ENCODE measurements around the gene FUT7.
A peak's percentile ranks its signal among the peaks of the same experiment; 100 is the strongest.

Gene FUT7

GRCh38 chr9:137048655-137049543, 17.0 kb upstream of the FUT7 start:
- Histone ChIP-seq H3K4me1 (ENCODE audit: control insufficient read depth, low read depth, low read length) (no peaks in the 10 kb centered on the region), H3K9ac (ENCODE audit: low read length) (no peak overlapping the region), H3K4me3 (ENCODE audit: low read length) (no peak overlapping the region), H2BK120ac (ENCODE audit: low read depth, low read length) (no peak overlapping the region), H3K18ac (ENCODE audit: low read length) (no peak overlapping the region), H3K4me2 (ENCODE audit: low read length) (no peak overlapping the region), H3K79me1 (ENCODE audit: low read length) (no peaks in the 10 kb centered on the region), H3K27ac (ENCODE audit: low read depth, low read length) (no peak overlapping the region), H4K5ac (ENCODE audit: low read length) (no peak overlapping the region), H2BK15ac (replicated peaks; ENCODE audit: low read depth) (no peak overlapping the region), H3K79me2 (ENCODE audit: control insufficient read depth, insufficient read depth, low read length) (no peaks in the 10 kb centered on the region), H3K27me3 (ENCODE audit: insufficient read depth, low read length, poor library complexity) (peaks cover 15% of the 10 kb centered on the region), H3K4ac (ENCODE audit: low read depth, low read length) (no peak overlapping the region), H2BK5ac (ENCODE audit: low read length) (no peak overlapping the region), H3K56ac (ENCODE audit: low read length) (no peak overlapping the region), H3K23ac (ENCODE audit: low read length) (no peak overlapping the region), H4K8ac (ENCODE audit: low read depth, low read length) (no peak overlapping the region), H2AK5ac (ENCODE audit: low read length) (no peak overlapping the region), H3K36me3 (ENCODE audit: control insufficient read depth, insufficient read depth, low read length) (no peaks in the 10 kb centered on the region)
- no peak for DNase-seq
- WGBS (ENCODE audit: extremely low coverage, insufficient coverage, low lambda C conversion rate), result no CpG with 5 or more reads among the region's 72 CpGs

DNA sequence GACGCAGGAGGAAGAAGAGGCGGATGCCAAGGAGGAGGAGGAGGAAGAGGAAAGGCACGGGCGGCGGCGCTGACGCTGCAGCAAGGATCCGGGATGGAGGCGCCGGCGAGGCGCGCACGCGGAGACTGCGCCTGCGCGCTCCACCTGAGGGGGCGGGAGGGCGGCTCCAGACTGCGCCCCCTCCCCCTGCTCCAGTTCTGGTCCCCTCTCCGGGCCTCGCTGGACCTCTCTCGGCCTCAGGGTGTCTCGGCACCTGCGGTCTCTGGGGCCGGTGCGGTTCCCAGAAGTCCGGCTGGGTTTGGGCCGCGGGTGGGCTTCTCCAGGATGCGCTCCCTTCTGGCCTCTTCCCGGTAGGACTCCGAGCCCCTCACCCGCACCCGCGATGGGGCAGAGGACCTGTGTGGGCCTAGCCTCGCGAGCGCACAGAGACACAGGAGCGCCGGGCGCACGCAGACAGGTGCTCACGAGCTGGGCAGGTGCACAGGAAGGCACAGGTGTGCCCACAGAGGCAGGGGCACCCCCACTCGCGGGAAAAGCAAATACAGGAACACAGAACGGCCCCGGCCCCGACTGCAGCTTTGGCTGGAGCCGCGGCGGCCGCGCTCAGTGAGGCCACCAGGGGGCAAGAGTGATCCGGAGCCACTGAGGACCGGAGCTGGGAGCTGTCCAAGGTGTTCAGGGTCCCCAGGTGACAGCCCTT, 14.3 kb upstream of the FUT7 start, which contains the start of gene NPDC1:
TSS of gene NPDC1 (minus strand) at position 90 of the 700 bp plus-strand sequence. CDS start 188 bp downstream, outside the sequence.
- Histone ChIP-seq H3K23ac (ENCODE audit: low read length) (no peak within 1 kb of the TSS), H3K27ac (ENCODE audit: low read depth, low read length) (no peak within 1 kb of the TSS), H2BK15ac (replicated peaks; ENCODE audit: low read depth) (no peak within 1 kb of the TSS), H3K9ac (ENCODE audit: low read length) (peak within 1 kb of the TSS; percentile 54), H3K18ac (ENCODE audit: low read length) (no peak within 1 kb of the TSS), H2BK5ac (ENCODE audit: low read length) (no peak within 1 kb of the TSS), H3K4ac (ENCODE audit: low read depth, low read length) (no peak within 1 kb of the TSS), H4K8ac (ENCODE audit: low read depth, low read length) (no peak within 1 kb of the TSS), H2AK5ac (ENCODE audit: low read length) (no peak within 1 kb of the TSS), H2BK120ac (ENCODE audit: low read depth, low read length) (no peak within 1 kb of the TSS), H3K27me3 (ENCODE audit: insufficient read depth, low read length, poor library complexity) (peaks cover 7% of the 10 kb centered on the region), H3K36me3 (ENCODE audit: control insufficient read depth, insufficient read depth, low read length) (no peaks in the 10 kb centered on the region), H3K4me2 (ENCODE audit: low read length) (peak within 1 kb of the TSS; percentile 92), H3K79me2 (ENCODE audit: control insufficient read depth, insufficient read depth, low read length) (no peaks in the 10 kb centered on the region), H4K5ac (ENCODE audit: low read length) (no peak within 1 kb of the TSS), H3K4me3 (ENCODE audit: low read length) (no peak within 1 kb of the TSS), H3K4me1 (ENCODE audit: control insufficient read depth, low read depth, low read length) (no peaks in the 10 kb centered on the region), H3K56ac (ENCODE audit: low read length) (peak within 1 kb of the TSS; percentile 73), H3K79me1 (ENCODE audit: low read length) (no peaks in the 10 kb centered on the region)
- WGBS (ENCODE audit: extremely low coverage, insufficient coverage, low lambda C conversion rate), result no CpG with 5 or more reads among the region's 57 CpGs
- peak; percentile 90 for DNase-seq

- no peak overlapping the region for H4K5ac ChIP-seq (ENCODE audit: low read length)
- no peak for DNase-seq
- no peak overlapping the region for H3K4ac ChIP-seq (ENCODE audit: low read depth, low read length)
- H3K79me2 ChIP-seq (ENCODE audit: control insufficient read depth, insufficient read depth, low read length), result no peaks in the 10 kb centered on the region
- peaks cover 7% of the 10 kb centered on the region for H3K27me3 ChIP-seq (ENCODE audit: insufficient read depth, low read length, poor library complexity)
- peak overlapping the region; percentile 92 for H3K4me2 ChIP-seq (ENCODE audit: low read length)
- no peak overlapping the region for H2BK120ac ChIP-seq (ENCODE audit: low read depth, low read length)
- peak overlapping the region; percentile 70 for H3K56ac ChIP-seq (ENCODE audit: low read length)
- no peaks in the 10 kb centered on the region for H3K4me1 ChIP-seq (ENCODE audit: control insufficient read depth, low read depth, low read length)
- H3K36me3 ChIP-seq (ENCODE audit: control insufficient read depth, insufficient read depth, low read length), result no peaks in the 10 kb centered on the region
- no peak overlapping the region for H3K27ac ChIP-seq (ENCODE audit: low read depth, low read length)
- no peaks in the 10 kb centered on the region for H3K79me1 ChIP-seq (ENCODE audit: low read length)
- H4K8ac ChIP-seq (ENCODE audit: low read depth, low read length), result no peak overlapping the region
- H3K23ac ChIP-seq (ENCODE audit: low read length), result no peak overlapping the region
- H2BK15ac ChIP-seq (replicated peaks; ENCODE audit: low read depth), result no peak overlapping the region
- no peak overlapping the region for H2BK5ac ChIP-seq (ENCODE audit: low read length)
- H3K4me3 ChIP-seq (ENCODE audit: low read length), result no peak overlapping the region
- H2AK5ac ChIP-seq (ENCODE audit: low read length), result no peak overlapping the region
- WGBS (ENCODE audit: extremely low coverage, insufficient coverage, low lambda C conversion rate), result no CpG with 5 or more reads among the region's 96 CpGs
- no peak overlapping the region for H3K18ac ChIP-seq (ENCODE audit: low read length)
- H3K9ac ChIP-seq (ENCODE audit: low read length), result peak overlapping the region; percentile 8
These were observed 13.6 kb upstream of the FUT7 start for GRCh38 chr9:137045294-137046087.

GRCh38 chr9:137044502-137045177, 12.8 kb upstream of the FUT7 start:
- no CpG with 5 or more reads among the region's 18 CpGs for WGBS (ENCODE audit: extremely low coverage, insufficient coverage, low lambda C conversion rate)
- H3K18ac ChIP-seq (ENCODE audit: low read length), result no peak overlapping the region
- H2AK5ac ChIP-seq (ENCODE audit: low read length), result no peak overlapping the region
- no peak overlapping the region for H2BK15ac ChIP-seq (replicated peaks; ENCODE audit: low read depth)
- no peak overlapping the region for H4K8ac ChIP-seq (ENCODE audit: low read depth, low read length)
- no peaks in the 10 kb centered on the region for H3K79me1 ChIP-seq (ENCODE audit: low read length)
- no peak overlapping the region for H2BK5ac ChIP-seq (ENCODE audit: low read length)
- H3K4me2 ChIP-seq (ENCODE audit: low read length), result no peak overlapping the region
- no peaks in the 10 kb centered on the region for H3K4me1 ChIP-seq (ENCODE audit: control insufficient read depth, low read depth, low read length)
- no peak overlapping the region for H3K27ac ChIP-seq (ENCODE audit: low read depth, low read length)
- no peak overlapping the region for H3K9ac ChIP-seq (ENCODE audit: low read length)
- H3K56ac ChIP-seq (ENCODE audit: low read length), result no peak overlapping the region
- H3K23ac ChIP-seq (ENCODE audit: low read length), result no peak overlapping the region
- no peak for DNase-seq
- no peaks in the 10 kb centered on the region for H3K36me3 ChIP-seq (ENCODE audit: control insufficient read depth, insufficient read depth, low read length)
- H4K5ac ChIP-seq (ENCODE audit: low read length), result no peak overlapping the region
- H2BK120ac ChIP-seq (ENCODE audit: low read depth, low read length), result no peak overlapping the region
- no peaks in the 10 kb centered on the region for H3K79me2 ChIP-seq (ENCODE audit: control insufficient read depth, insufficient read depth, low read length)
- no peak overlapping the region for H3K4ac ChIP-seq (ENCODE audit: low read depth, low read length)
- H3K4me3 ChIP-seq (ENCODE audit: low read length), result no peak overlapping the region
- H3K27me3 ChIP-seq (ENCODE audit: insufficient read depth, low read length, poor library complexity), result peaks cover 7% of the 10 kb centered on the region

DNA sequence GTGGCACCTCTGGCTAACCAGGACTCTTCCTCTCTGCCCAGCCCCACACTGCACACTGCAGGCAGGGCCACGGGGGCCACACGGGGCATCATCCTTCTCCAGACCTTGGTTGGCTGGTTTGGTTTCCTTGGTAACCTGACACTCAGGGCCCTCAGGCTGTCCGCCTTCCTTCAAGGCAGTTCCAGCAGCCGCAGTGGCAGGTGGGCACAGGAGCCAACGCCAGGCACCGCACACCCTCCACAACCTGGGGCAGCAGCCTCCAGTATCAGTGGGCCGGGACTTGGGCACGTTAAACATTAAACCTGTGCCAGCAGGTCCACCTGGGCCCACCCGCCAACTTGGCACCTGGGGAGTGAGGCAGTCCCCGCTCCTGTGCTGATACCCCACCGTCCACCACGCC, 12.1 kb upstream of the FUT7 start:
- no peaks in the 10 kb centered on the region for H3K79me2 ChIP-seq (ENCODE audit: control insufficient read depth, insufficient read depth, low read length)
- H3K27ac ChIP-seq (ENCODE audit: low read depth, low read length), result no peak overlapping the region
- H3K36me3 ChIP-seq (ENCODE audit: control insufficient read depth, insufficient read depth, low read length), result no peaks in the 10 kb centered on the region
- H3K9ac ChIP-seq (ENCODE audit: low read length), result no peak overlapping the region
- H2BK15ac ChIP-seq (replicated peaks; ENCODE audit: low read depth), result no peak overlapping the region
- H3K79me1 ChIP-seq (ENCODE audit: low read length), result no peaks in the 10 kb centered on the region
- no peak overlapping the region for H3K18ac ChIP-seq (ENCODE audit: low read length)
- no peak overlapping the region for H2BK5ac ChIP-seq (ENCODE audit: low read length)
- H3K4me3 ChIP-seq (ENCODE audit: low read length), result no peak overlapping the region
- no peak overlapping the region for H4K5ac ChIP-seq (ENCODE audit: low read length)
- H3K27me3 ChIP-seq (ENCODE audit: insufficient read depth, low read length, poor library complexity), result peaks cover 7% of the 10 kb centered on the region
- no peak for DNase-seq
- no peak overlapping the region for H3K23ac ChIP-seq (ENCODE audit: low read length)
- no peak overlapping the region for H3K4me2 ChIP-seq (ENCODE audit: low read length)
- H4K8ac ChIP-seq (ENCODE audit: low read depth, low read length), result no peak overlapping the region
- no CpG with 5 or more reads among the region's 12 CpGs for whole genome bisulfite sequencing (ENCODE audit: extremely low coverage, insufficient coverage, low lambda C conversion rate)
- no peak overlapping the region for H3K4ac ChIP-seq (ENCODE audit: low read depth, low read length)
- no peak overlapping the region for H2AK5ac ChIP-seq (ENCODE audit: low read length)
- no peak overlapping the region for H2BK120ac ChIP-seq (ENCODE audit: low read depth, low read length)
- no peaks in the 10 kb centered on the region for H3K4me1 ChIP-seq (ENCODE audit: control insufficient read depth, low read depth, low read length)
- H3K56ac ChIP-seq (ENCODE audit: low read length), result no peak overlapping the region

Data from mesendoderm (in vitro differentiated cells).